Endothelial cell of umbilical vein (primary cell): ENCODE data around the gene TRDN.

Experiments
- EZH2 ChIP-seq: IDR thresholded peaks from 2 replicates; pipeline ENCODE4 v1.6.1; 2012; ENCODE audit warnings: borderline replicate concordance, low read depth, mild to moderate bottlenecking, moderate library complexity, low read length, inconsistent platforms; ENCODE audit not compliant: severe bottlenecking
- FOS ChIP-seq: IDR thresholded peaks from 2 replicates; pipeline ENCODE4 v1.6.1; 2011; ENCODE audit warnings: mild to moderate bottlenecking, low read length, moderate library complexity, borderline replicate concordance; ENCODE audit not compliant: insufficient read depth
- MAX ChIP-seq: IDR thresholded peaks from 2 replicates; pipeline ENCODE4 v1.6.1; 2011; ENCODE audit not compliant: insufficient read depth, insufficient read length
- MYC ChIP-seq: IDR thresholded peaks from one replicate; pipeline ENCODE4 v1.6.1; 2011; ENCODE audit warnings: mild to moderate bottlenecking, low read depth, low read length
- POLR2A ChIP-seq: IDR thresholded peaks from 2 replicates; pipeline ENCODE4 v1.6.1; 2012; ENCODE audit warnings: low read depth, mild to moderate bottlenecking, control low read depth, low read length
- POLR2AphosphoS5 ChIP-seq: IDR thresholded peaks from 2 replicates; pipeline ENCODE4 v1.6.1; 2012; ENCODE audit warnings: low read depth, mild to moderate bottlenecking, control low read depth, low read length, moderate library complexity; ENCODE audit not compliant: insufficient read depth
- TF ChIP-seq, protein P1 (sequence below), 2 donors: IDR thresholded peaks; 1 replicate in 1 of 2; 2 replicates in 1 of 2; pipeline ENCODE4 v1.5.1; 2011; ENCODE audit warnings: low read length in 2 of 2, mild to moderate bottlenecking in 2 of 2, moderate library complexity in 2 of 2, control low read depth in 1 of 2, inconsistent platforms in 1 of 2, low read depth in 1 of 2; ENCODE audit not compliant: insufficient read depth in 1 of 2; ENCODE audit errors: extremely low read depth in 1 of 2

GRCh38 chr6:123240626-123241025 lies 396.1 kb downstream of the TRDN start:
- TF ChIP-seq, protein P1, sequence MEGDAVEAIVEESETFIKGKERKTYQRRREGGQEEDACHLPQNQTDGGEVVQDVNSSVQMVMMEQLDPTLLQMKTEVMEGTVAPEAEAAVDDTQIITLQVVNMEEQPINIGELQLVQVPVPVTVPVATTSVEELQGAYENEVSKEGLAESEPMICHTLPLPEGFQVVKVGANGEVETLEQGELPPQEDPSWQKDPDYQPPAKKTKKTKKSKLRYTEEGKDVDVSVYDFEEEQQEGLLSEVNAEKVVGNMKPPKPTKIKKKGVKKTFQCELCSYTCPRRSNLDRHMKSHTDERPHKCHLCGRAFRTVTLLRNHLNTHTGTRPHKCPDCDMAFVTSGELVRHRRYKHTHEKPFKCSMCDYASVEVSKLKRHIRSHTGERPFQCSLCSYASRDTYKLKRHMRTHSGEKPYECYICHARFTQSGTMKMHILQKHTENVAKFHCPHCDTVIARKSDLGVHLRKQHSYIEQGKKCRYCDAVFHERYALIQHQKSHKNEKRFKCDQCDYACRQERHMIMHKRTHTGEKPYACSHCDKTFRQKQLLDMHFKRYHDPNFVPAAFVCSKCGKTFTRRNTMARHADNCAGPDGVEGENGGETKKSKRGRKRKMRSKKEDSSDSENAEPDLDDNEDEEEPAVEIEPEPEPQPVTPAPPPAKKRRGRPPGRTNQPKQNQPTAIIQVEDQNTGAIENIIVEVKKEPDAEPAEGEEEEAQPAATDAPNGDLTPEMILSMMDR (IDR thresholded peaks at IDR 0.05; ENCODE audit: extremely low read depth in 1 of 2, insufficient read depth in 1 of 2, low read depth in 1 of 2, low read length in 2 of 2), result no peak
- TF ChIP-seq EZH2 (no peak), MYC (no peak), POLR2A (no peak), MAX (no peak), POLR2AphosphoS5 (no peak), FOS (no peak)
